Stimulated activated CD4-positive, alpha-beta T cell treated with anti-CD3 and anti-CD28 coated beads, TNF-alpha, amount 100 ng/mL, for 24 hours (primary cell): ENCODE data around the gene PLA2G3.
A peak's percentile ranks its signal among the peaks of the same experiment; 100 is the strongest.
"Not testable (repeated sequence)": the region's sequence is repeated elsewhere in the genome, so short reads cannot be mapped to it uniquely, and the experiment has no call there.

Experiments
- DNase-seq, 3 experiments: peaks; one replicate each; pipeline ENCODE4 v3.0.0-alpha.2; 2020; ENCODE audit warnings: low read depth in 3 of 3

Gene PLA2G3

GRCh38 chr22:31139866-31140716, at the start of gene PLA2G3:
Gene PLA2G3, minus strand, starts transcription at chr22:31140508. Its CDS starts 154 bp downstream, at chr22:31140354.
- DNase-seq = no peak

GRCh38 chr22:31187627-31188026, 47.3 kb upstream of the PLA2G3 start:
- no peak for DNase-seq

- DNase-seq = no peak
Observed at GRCh38 chr22:31185056-31185455, 44.7 kb upstream of the PLA2G3 start.

- no peak for DNase-seq
Observed at GRCh38 chr22:31184015-31184414, 43.7 kb upstream of the PLA2G3 start.

DNA sequence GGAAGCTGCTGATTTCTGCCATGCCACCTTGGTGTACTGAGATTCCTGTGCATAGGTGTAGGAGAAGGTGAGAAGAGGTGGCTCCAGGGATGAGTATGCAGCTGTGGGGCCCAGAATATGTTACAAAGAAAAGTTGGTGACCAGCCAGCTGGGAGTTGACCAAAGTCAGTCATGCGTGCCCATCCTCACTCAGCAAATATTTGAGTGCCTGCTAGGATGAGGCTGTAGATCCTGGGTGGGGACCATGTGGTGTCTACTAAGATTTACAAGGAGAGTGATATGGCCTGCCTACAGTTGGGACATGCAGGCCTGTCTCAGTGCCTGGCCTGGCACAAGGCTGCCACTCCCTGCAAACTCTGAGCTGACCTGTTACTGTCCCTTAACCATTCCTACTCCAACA, 39.0 kb upstream of the PLA2G3 start:
- DNase-seq = no peak

DNA sequence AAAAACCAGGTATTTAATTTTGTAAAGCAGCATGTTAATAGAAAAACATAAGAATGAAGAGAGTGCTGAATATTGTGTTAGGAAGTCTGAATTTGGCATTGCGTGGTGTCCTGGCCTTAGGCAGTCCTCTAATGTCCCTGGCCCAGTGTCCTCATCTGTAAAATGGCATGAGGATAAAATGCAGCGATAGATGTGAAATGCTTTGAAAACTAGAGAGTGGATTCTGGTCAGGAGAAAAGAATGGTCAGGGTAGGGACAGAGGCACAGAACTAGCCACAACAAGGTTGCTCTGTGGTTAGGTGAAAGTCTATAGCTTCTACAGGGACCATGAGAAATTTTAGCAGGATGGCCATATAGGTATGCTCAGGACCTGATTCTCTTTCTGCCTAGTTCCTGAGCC, 38.6 kb upstream of the PLA2G3 start:
- DNase-seq = no peak

DNA sequence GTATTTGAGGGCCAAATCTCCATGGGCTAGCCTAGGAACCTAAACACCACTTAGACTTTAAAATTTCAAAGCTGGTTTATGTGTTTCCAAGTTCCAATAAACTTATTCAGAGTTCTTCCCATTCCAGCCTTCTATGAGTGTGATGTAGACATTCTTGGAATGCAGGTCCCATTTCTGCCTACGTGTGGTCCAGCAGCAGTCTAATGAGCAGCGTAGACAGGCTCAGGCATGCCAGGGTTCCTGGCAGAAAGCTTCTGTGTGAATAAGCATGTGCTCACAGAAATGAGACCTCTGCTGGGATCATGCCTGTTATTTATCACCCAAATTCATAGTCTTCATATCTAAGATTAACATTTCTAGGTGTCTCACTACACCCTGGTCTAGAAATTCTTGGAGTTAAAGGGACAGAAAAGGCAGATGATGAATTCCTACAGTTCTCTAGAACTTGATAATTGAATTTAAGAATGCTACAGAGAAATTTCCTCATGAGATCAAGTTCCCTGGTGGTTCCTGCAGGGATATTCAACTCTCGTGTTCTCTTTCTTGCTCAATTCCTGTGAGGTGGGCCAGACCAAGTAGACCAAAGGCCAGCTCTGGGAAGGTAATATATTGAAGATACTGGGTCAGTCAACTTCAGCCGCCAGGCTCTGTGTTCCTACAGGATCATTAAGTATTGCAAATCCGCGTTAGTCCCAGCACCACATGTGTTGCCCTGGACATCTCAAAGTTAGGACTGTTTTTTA, 37.3 kb upstream of the PLA2G3 start:
- no peak for DNase-seq

DNA sequence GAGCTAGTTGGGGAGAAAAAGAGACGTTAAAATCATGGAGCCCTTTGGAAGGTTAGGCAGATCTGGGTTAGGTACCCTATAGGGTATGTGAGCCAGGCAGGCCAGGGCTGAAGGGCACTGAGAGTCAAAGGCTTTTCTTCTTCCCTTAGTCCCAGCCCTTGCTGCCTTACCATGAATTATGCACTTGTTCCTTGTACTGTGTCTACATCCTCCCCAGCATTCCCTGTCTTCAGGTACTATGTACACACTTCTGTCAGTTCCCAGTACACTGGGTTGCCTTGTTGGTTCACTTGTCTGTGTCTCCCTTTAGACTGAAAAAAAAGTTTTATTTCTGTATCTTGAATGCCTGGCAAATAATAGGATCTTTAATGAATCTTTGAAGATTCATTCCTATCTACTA, 36.6 kb upstream of the PLA2G3 start:
- no peak for DNase-seq

DNA sequence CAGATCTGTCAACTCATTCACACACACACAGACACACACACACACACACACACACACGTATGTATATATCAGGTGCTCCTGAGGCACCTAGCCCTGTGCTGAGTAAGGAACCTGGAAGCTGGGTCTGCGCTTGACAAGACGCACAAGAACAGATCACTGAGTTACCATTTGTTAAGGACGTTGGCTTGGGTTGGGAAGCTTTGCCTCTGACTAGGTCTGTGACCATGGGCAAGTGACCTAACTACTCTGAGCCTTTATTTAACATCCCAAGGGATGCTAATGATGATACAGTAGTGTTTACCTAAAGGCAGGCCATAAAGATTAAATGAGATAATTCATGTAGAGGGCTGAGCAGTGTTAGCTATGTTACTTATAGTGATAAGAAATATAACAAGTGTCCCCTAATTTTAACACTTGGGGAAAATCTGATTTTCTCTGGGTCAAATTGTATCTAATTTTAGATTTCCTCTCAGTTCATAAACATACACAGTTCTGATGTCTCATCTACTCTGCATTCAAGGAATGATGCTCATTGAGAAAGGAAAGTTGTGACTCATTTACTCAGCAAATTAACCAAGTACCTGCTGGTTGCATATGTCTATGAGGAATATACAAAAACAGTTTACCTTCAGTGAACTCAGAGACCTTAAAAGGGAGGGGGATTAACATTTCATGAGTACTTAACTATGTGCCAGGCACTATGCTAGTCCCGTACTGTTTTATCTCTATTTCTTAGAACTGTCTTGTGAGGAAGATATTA, 33.3 kb upstream of the PLA2G3 start:
- DNase-seq = no peak

GRCh38 chr22:31171734-31172133, 31.4 kb upstream of the PLA2G3 start:
- not testable (repeated sequence) for DNase-seq

DNA sequence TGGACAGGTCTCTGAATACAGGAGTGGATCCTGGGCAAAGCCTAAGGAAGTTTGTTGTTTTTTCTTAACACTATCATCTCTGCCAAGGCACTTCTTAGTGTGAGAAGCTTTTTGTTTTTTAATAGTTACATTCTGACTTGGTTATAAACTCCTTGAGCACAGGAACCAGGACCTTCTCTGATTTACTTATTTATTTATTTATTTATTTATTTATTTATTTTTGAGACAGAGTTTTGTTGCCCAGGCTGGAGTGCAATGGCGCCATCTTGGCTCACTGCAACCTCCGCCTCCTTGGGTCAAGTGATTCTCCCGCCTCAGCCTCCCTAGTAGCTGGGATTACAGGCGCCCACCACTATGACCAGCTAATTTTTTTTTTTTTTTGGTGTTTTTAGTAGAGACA, 30.7 kb upstream of the PLA2G3 start:
- no peak for DNase-seq

GRCh38 chr22:31162015-31162765, 21.9 kb upstream of the PLA2G3 start:
- no peak for DNase-seq

DNA sequence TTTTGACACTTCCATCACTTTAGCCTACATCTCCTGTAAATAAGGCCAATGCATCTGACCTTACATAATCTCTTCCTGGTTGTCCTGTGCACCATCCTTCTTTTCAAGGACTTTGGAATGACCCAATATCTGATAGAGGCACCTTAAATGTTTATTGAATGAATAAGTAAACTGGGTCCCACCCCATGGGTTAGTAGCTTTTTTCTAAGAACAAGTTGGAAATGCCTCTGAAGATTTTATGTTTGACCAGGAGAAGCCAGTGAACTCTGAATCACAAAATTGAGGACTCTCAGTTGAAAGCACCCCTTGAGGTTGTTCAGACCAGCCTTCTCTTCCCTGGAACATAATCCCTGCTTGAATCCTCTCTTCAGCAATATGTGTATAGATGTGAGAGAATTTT, 21.1 kb upstream of the PLA2G3 start:
- DNase-seq = no peak

GRCh38 chr22:31160328-31160978, 20.1 kb upstream of the PLA2G3 start:
- DNase-seq = peak in 1 of 3 experiments; percentile 1

- no peak for DNase-seq
Observed at GRCh38 chr22:31155422-31155821, 15.1 kb upstream of the PLA2G3 start.

- no peak for DNase-seq
Observed at GRCh38 chr22:31154975-31155374, 14.7 kb upstream of the PLA2G3 start.

- no peak for DNase-seq
Observed at GRCh38 chr22:31153357-31153756, 13.0 kb upstream of the PLA2G3 start.

DNA sequence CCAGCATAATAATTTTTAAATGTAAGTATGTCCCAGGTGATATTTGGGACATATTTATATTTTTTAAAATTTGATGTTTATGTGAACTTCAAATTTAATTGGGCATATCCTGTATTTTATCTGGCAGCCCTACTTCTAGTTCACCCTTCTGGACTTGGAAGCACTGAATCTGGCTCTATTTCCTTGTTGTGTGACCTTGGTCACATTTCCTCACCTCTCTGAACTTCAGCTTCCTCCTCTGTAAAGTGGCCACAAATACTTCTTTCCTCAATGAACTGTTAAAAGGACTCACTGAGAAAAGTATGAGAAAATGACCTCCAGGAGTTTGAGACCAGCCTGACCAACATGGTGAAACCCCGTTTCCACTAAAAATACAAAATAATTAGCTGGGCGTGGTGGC, 11.6 kb upstream of the PLA2G3 start:
- DNase-seq = no peak

GRCh38 chr22:31150615-31151014, 10.3 kb upstream of the PLA2G3 start:
- no peak for DNase-seq

- peak in 1 of 3 experiments; percentile 36 for DNase-seq
Observed at GRCh38 chr22:31148953-31149627, 8.8 kb upstream of the PLA2G3 start.
